Right lobe of liver (tissue), 6 donors: ENCODE data around the gene APBB2. TPM values are rescaled to one million over a fixed set of nuclear protein-coding genes. Genes with fewer than 3 reads are reported as not detected.

Experiments used
- ATAC-seq, 4 donors: fragments of 200-7000 bp; cut with Tn5 transposase; one replicate each; pipeline ENCODE4 v1.9.1; 2020; ENCODE audit warnings: mild to moderate bottlenecking in 4 of 4, moderate library complexity in 4 of 4
- DNase-seq, 3 donors: peaks; one replicate each; pipeline ENCODE4 v3.0.0-alpha.2; 2020
- H3K27ac ChIP-seq, 3 donors: fragments of 200-600 bp; one replicate each; pipeline ENCODE4 v1.8.0; 2022
- H3K27me3 ChIP-seq, 2 donors: fragments of 200-600 bp; one replicate each; pipeline ENCODE4 v1.8.0; 2022
- H3K36me3 ChIP-seq, 4 donors: fragments of 200-600 bp; sonication (generic) in 1 of 4; one replicate each; pipeline versions ENCODE4 v1.5.1 to v1.8.0; 2017 to 2022; ENCODE audit warnings: control low read depth in 1 of 4
- H3K4me1 ChIP-seq, 4 donors: fragments of 200-600 bp; sonication (generic) in 1 of 4; one replicate each; pipeline versions ENCODE4 v1.5.1 to v1.8.0; 2017 to 2022; ENCODE audit warnings: control low read depth in 1 of 4
- H3K4me3 ChIP-seq, 3 donors: fragments of 200-600 bp; one replicate each; pipeline ENCODE4 v1.8.0; 2022
- H3K9me3 ChIP-seq, 4 donors: fragments of 200-600 bp; sonication (generic) in 1 of 4; one replicate each; pipeline versions ENCODE4 v1.5.1 to v1.8.0; 2017 to 2022; ENCODE audit warnings: control low read depth in 1 of 4
- CTCF ChIP-seq, 4 donors: fragments of 200-600 bp in 3 of 4; fragments of 450-650 bp in 1 of 4; IDR thresholded peaks; one replicate each; pipeline versions ENCODE4 v1.5.1 to v1.8.0; 2016 to 2022; ENCODE audit warnings: antibody characterized with exemption in 4 of 4, mild to moderate bottlenecking in 2 of 4
- POLR2A ChIP-seq: fragments of 450-650 bp; IDR thresholded peaks from one replicate; pipeline ENCODE4 v1.6.1; 2017; ENCODE audit warnings: antibody characterized with exemption, mild to moderate bottlenecking
- WGBS: methylation state at CpG from one replicate; pipeline ENCODE4 v1.1.6; 2018; ENCODE audit warnings: low coverage, low lambda C conversion rate; ENCODE audit not compliant: insufficient coverage; ENCODE audit errors: missing lambda C conversion rate; 5-methylcytosine and 5-hydroxymethylcytosine counted together
- intact Hi-C, 2 donors: fragments of 100-400 bp; cut with DNase I; formaldehyde crosslinking; loops; one replicate each; pipeline versions ENCODE4 v1.11.2 to v1.14.1; 2022
- total RNA-seq, 6 experiments: library from RNA; depleted of rRNA in 2 of 6; stranded (reverse); fragments of >200 nt in 2 of 6; fragmentation: NEBNext Ultra II Directional in 3 of 6; extraction: Animal tissue kit (Norgen Biotek cat#: 25700) in 3 of 6; gene quantifications; one replicate each; pipeline versions ENCODE4 v1.1.0 to v1.2.4, GENCODE V29; 2016 to 2023
- donor health status: DM: no; HTN: yes; CAD: no.
- donor health status: DM: no; HTN: no; CAD: no.
- donor health status: DM: no; HTN: no; CAD: no.
- donor health status: DM: no; HTN: yes; CAD: no.
- donor health status: DM: no; HTN: yes; CAD: no.

Gene APBB2
- total RNA-seq, 6 experiments from 2014 or later: 14.1 to 27.9 (median 25.1) TPM

DNA sequence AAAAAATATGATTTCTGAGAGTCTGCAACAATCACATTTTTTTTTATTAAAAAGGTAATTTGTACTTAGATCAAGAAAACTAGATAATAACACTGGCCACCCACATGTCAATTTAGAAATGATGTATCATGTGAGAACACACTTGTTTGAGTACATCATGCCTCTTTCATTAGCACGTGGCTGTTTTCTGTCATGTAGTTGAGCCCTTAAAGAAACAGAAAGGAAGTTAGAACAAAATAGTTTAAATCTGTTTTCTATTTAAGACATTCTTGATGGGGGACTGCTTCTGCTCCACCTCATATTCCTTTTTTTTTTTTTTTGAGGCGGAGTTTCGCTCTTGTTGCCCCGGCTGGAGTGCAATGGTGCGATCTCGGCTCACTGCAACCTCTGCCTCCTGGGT, 257.1 kb downstream of the APBB2 start:
- intact Hi-C loops: no loop called here
- no peaks in the 10 kb centered on the region for H3K4me1 ChIP-seq
- 91% methylated on average over 6 of the region's 6 CpGs for WGBS
- TF ChIP-seq CTCF (IDR thresholded peaks at IDR 0.05): no peak
- no peak for TF ChIP-seq POLR2A
- H3K27me3 ChIP-seq: no peaks in the 10 kb centered on the region
- H3K9me3 ChIP-seq: no peaks in the 10 kb centered on the region
- no peak for ATAC-seq
- no peak overlapping the region for H3K4me3 ChIP-seq
- H3K36me3 ChIP-seq: no peaks in the 10 kb centered on the region
- H3K27ac ChIP-seq: no peak overlapping the region
- DNase-seq: no peak

- Histone ChIP-seq H3K4me1 (no peaks in the 10 kb centered on the region), H3K27ac (no peak overlapping the region), H3K27me3 (no peaks in the 10 kb centered on the region), H3K36me3 (no peaks in the 10 kb centered on the region), H3K9me3 (no peaks in the 10 kb centered on the region), H3K4me3 (no peak overlapping the region)
- ATAC-seq (no peak), DNase-seq (no peak)
- TF ChIP-seq POLR2A: no peak
- TF ChIP-seq CTCF (IDR thresholded peaks at IDR 0.05): no peak
- intact Hi-C loops: no loop called here
- WGBS: 93% methylated on average over 4 of the region's 5 CpGs
Observed at GRCh38 chr4:40956721-40957255, 257.6 kb downstream of the APBB2 start.

DNA sequence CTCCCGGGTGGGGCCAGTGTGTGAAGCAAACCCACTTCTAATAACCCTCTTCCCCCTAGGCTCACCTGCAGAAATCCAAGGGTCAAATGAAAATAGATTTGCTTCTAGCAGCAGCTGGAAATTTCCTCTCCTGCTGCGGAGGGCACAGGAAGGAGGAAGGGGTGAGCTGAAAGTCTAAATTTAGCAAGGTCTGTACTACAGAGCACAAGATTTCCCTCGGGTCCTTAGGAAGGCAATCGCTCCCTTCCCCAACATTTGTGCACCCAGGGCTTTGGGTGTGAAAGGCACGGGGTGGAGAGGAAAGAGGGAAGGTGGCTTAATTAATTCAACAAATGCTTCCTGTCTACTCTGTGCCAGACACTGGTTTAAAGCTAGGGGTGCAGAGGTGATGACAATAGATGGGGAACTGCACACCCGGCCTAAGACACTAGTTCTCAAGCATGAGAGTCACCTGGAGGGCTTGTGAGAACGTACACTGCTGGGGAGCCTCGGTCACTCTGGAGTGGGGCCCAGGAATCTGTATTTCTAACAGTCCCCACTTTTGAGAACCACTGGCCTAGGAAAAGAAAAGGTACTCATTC, 260.2 kb downstream of the APBB2 start:
- Histone ChIP-seq H3K9me3 (no peaks in the 10 kb centered on the region), H3K27ac (peak overlapping the region; percentile 22 to 40 (median 23)), H3K27me3 (no peaks in the 10 kb centered on the region), H3K4me1 (no peaks in the 10 kb centered on the region), H3K36me3 (no peaks in the 10 kb centered on the region), H3K4me3 (no peak overlapping the region)
- 31% methylated on average over 4 of the region's 8 CpGs for WGBS
- intact Hi-C loops: no loop called here
- TF ChIP-seq CTCF (IDR thresholded peaks at IDR 0.05) (no peak), POLR2A (no peak)
- ATAC-seq: peak; percentile 21 to 43 (median 42)
- DNase-seq: no peak

DNA sequence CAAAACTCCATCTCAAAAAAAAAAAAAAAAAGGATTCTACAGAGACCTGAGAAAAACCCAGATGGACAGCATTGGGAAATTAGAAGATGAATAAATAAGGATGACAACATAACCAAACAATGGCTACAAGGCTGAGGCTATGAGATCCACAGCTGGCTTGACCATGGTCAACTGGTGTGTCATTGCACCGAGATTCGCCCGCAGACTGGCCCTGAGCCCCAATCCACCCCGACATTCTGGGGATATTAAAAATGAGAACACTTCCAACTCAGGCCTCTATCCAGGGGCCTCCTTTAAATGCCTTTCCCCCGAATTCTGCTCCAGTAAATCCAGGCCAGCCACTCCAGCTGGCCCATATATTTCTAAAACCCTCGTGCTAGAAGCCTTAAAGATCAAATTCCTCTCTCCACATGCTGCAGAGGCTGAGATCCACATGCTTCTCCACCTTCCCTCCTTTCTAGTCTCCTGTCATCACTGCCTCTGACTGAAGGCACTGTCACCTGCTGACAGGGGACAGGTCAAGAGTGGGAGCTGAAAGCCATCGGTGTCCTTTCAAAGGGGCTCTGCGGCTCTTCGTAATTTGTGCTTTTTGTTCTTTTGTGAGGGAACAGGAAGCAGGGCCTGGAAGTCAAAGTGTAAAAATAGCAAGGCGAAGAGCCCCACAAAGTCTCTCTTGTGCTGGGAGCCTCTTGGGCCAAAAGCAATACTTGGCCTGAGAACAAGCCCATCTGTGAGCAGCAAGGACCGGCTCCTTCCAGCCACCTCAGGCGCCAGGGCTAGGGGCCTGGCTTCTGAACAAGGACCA, 260.9 kb downstream of the APBB2 start:
- peak; percentile 15 to 46 (median 32) for ATAC-seq
- Histone ChIP-seq H3K4me3 (no peak overlapping the region), H3K27me3 (no peaks in the 10 kb centered on the region), H3K27ac (peak overlapping the region; percentile 22 to 40 (median 23)), H3K36me3 (no peaks in the 10 kb centered on the region), H3K4me1 (no peaks in the 10 kb centered on the region), H3K9me3 (no peaks in the 10 kb centered on the region)
- intact Hi-C loops: no loop called here
- no peak for DNase-seq
- 70% methylated on average over 9 of the region's 12 CpGs for WGBS
- TF ChIP-seq CTCF (IDR thresholded peaks at IDR 0.05) (no peak), POLR2A (no peak)
